GM21447 (cell line): ENCODE data around the gene DTWD2.
"Not testable (repeated sequence)": the region's sequence is repeated elsewhere in the genome, so short reads cannot be mapped to it uniquely, and the experiment has no call there.

Experiments used
- ATAC-seq: cut with Tn5 transposase; IDR thresholded peaks from one replicate; pipeline ENCODE4 v1.9.1; 2021; ENCODE audit not compliant: unreplicated experiment

DTWD2 gene

GRCh38 chr5:118882666-118883065 is 105.7 kb downstream of the DTWD2 start:
- no peak for ATAC-seq

DNA sequence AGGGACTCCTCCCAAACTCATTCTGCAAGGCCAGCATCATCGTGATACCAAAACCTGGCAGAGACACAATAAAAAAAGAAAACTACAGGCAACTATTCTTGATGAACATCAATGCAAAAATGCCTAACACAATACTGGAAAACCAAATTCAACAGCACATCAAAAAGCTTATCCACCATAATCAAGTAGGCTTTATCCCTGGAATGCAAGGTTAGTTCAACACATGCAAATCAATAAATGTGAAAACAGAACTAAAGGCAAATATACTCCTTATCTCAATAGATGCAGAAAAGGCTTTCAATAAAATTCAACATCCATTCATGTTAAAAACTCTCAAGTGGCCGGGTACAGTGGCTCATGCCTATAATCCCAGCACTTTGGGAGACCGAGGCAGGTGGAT is 111.5 kb downstream of the DTWD2 start:
- not testable (repeated sequence) for ATAC-seq

- ATAC-seq, result no peak
Measured at GRCh38 chr5:118875131-118875530, 113.2 kb downstream of the DTWD2 start.

DNA sequence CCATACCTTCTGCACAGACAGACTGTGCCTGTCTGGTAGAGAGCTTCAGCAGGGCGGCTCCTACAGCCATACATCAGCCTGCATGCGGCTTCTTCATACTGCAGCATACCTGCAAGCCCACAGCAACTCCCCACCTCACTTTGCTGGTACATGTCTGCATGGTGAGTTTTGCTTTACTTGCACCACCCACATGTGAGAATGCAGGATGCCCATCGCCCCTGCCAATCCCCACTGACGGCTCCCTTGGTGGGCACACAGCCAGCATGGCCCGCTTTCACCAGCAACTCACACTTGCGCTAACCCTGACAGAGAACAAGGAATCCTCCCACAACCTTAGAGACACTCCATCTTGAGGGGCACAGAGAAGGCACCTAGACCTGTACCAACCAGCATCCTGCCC is 114.9 kb downstream of the DTWD2 start:
- no peak for ATAC-seq

DNA sequence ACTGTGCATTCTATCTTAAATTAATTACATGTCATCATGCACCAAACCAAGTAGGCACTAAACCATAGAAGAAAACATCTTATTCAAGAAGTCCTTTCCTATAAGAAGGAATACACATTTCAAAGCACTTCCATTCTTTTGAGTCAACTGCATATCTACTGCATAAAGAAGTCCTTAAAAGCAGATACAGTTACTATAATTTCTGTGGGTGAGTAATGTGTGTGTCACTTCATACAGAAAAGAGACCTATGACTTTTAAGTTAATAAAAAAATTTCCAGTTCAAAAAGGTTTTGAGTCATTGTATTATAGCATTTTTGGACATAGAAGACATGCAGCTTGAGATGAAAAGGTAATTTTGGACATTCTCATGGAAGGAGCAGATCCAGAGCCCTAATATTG is 125.0 kb downstream of the DTWD2 start:
- ATAC-seq, result no peak

DNA sequence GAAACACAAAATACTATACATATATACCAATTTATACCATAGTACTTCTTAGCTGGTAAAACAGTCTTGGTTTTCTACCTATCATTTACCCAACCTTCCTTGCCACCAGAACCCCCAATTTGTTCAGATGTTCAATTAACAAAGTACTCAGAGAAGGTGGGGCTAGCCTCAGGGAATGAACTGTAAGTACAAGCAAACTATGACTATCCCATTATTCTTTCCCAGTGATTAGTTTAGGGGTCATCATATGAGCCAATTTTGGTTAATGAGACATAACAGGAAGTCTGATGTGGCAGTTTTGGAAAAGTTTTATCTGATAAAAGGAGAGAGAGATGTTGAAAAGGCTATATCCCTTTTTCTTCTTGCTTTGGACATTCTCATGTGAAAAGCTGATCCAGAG is 125.8 kb downstream of the DTWD2 start:
- ATAC-seq, result no peak

DNA sequence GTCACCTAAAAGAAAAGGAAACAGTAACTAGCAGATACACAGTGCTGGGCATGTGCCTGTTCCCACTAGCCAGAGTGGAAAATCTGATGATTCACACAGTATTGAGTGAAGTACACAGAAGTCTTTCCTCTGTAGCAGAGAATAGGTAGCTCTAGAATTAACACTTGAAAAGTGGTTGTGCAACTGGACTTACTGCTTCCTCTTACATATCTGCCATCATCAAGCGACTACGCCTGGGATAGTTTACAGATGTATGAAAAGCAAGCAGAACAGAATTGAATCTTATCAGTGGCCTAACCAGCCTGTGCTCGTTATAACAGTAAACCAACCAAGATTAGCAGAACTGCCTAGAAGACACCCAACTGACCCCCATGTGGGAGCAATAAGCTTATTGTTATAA is 130.6 kb downstream of the DTWD2 start:
- no peak for ATAC-seq

- ATAC-seq, result no peak
Measured at GRCh38 chr5:118854819-118855218, 133.5 kb downstream of the DTWD2 start.

DNA sequence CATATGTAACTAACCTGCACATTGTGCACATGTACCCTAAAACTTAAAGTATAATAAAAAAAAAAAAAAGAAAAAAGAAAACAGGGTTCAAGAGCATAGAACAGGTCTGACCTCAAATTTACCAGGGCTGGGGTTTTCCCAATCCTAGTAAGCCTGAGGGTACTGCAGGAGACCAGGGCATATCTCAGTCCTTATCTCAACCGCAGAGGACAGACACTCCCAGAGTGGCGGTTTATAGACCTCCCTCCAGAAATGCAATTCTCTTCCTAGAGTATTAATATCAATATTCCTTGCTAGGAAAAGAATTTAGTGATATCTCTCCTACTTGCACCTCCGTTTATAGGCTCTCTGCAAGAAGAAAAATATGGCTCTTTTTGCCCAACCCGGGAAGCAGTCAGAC is 136.6 kb downstream of the DTWD2 start:
- ATAC-seq, result not testable (repeated sequence)

DNA sequence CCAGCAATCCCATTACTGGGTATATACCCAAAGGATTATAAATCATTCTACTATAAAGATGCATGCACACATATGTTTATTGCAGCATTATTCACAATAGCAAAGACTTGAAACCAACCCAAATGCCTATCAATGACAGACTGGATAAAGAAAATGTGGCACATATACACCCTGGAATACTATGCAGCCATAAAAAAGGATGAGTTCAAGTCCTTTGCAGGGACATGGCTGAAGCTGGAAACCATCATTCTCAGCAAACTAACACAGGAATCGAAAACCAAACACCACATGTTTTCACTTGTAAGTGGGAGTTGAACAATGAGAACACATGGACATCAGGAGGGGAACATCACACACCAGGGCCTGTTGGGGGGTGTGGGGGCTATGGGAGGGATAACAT is 138.8 kb downstream of the DTWD2 start:
- ATAC-seq, result not testable (repeated sequence)

DNA sequence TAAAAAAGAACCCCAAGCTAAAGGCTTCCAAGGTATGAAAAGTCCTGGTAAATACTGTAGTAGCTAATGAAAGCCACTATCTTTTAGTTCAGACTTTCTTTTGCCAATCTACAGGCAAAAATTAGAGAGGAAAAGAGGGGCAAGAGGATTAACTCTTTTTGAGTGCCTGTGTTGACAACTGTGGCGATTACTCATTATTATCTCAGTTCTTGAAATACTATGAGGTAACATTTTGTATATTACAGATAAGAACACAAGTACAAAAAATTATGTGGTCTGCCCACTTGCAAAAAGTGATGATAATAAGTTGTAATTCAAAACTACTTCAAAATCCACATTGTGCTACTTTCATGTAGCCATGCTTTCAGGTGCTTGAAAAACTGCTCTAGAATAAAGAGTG is 144.0 kb downstream of the DTWD2 start:
- ATAC-seq, result no peak

DNA sequence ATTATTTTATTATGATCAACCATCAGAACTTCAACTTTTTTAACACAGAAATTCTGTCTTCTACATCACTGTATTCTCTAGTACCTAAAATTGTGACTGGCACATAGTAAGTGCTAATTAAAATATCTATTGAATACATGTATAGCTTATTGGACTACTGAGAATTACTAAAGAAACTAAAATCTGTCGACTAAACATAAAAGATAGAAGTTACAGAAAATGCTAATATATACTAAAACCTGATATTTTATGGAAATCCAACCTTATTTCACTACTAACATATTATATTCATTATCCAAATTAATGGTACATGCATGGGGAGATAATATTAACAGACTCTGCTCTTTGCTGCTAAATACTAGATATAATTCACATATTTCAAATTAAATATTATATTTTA is 153.6 kb downstream of the DTWD2 start:
- no peak for ATAC-seq

DNA sequence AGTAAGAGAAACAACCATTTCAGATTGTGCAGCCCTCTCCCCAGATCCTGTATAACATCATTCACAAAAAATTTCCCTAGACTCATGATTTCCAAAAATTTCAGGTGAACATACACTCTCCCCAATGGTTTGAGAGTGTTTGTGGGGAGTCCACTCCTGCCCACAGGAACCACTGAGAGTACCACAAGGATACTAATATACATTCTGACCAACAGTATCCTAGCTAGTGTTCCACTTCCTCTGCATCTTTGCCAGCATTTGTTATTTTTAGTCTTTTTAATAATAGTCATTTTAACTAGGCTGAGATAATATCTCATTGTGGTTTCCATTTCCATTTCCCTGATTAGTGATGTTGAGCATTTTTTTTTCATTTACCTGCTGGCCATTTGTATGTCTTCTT is 155.4 kb downstream of the DTWD2 start:
- no peak for ATAC-seq

GRCh38 chr5:118825226-118825625 is 163.1 kb downstream of the DTWD2 start:
- ATAC-seq, result no peak

GRCh38 chr5:118818604-118819003 is 169.7 kb downstream of the DTWD2 start:
- no peak for ATAC-seq

DNA sequence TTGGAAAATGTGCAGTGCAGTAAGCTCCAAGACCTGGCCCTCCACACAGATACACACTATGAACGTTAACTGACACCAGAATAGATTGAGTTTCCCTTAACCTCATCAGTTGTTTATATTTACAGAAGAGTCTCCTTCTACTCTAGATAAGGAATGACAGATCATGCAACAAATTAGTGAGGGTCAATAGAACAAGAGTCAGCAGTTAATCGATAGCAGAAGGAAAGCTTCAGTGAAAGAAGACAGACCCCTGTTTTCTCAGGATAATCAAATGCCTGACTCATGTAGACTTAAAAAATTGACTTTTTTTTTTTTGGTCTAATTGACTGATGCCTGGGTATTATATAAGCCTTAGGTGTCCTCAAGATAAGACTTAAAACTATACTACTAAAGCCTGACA is 179.9 kb downstream of the DTWD2 start:
- no peak for ATAC-seq

GRCh38 chr5:118806571-118806970 is 181.8 kb downstream of the DTWD2 start:
- ATAC-seq, result no peak

DNA sequence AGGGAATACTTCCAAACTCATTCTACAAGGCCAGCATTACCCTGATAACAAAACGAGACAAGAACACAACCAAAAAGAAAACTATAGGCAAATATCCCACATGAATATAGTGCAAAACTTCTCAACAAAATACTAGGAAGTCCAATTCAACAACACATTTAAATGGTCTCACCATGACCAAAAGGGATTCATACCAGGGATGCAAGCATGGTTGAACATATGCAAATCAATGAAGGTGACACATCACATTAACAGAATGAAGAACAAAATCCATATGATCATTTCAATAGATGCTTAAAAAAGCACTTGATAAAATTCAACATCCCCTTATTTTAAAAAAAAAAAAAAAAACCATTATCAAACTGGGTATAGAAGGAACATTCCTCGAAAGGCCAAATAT is 186.0 kb downstream of the DTWD2 start:
- no peak for ATAC-seq

GRCh38 chr5:118796081-118796480 is 192.3 kb downstream of the DTWD2 start:
- no peak for ATAC-seq

DNA sequence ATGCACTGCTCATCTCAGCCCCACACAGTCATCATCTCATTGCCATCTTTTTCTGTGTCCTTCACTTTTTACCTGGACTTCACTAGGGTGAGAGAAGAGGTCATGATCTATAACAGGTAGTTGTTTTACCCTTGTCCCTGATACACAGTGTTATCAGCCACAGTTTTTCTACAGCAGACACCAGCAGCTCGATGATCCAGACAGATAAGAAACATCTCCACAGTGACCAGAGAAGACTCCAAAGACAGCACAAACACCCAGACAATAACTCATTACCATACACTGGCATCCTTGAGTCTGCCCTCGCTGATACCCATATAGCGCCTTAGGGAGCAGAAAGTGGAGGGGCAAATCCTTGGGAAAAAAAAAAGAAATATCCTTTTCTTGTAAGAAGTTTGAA is 194.1 kb downstream of the DTWD2 start:
- ATAC-seq, result no peak

DNA sequence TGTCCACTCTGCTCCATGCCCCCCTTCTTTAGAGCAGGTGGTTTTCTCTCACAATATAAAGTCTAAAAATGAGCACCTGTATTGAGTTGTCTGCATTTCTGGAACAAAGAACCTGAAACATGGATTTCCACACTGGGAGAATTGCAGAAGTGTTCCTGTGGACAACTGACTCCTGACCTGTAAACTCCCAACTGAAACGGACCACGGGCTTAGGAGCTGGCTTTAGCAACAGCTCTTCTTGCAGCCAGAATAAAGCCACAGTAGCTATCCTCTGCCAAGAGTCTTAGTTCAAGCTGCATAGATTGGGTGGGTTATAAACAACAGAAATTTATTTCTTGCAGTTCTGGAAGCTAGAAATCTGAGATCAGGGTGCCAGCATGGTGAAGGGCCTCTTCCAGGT is 194.7 kb downstream of the DTWD2 start:
- no peak for ATAC-seq

- ATAC-seq, result no peak
Measured at GRCh38 chr5:118793091-118793490, 195.3 kb downstream of the DTWD2 start.

- peak; percentile 98 for ATAC-seq
Measured at GRCh38 chr5:118791926-118792734, 196.2 kb downstream of the DTWD2 start.
